OCI-M2 (cell line): ENCODE measurements around the gene LRP6.

Experiments used
- DNase-seq: peaks from one replicate; lab custom pipeline; 2025; ENCODE audit not compliant: unreplicated experiment; lab: John Stamatoyannopoulos, UW

LRP6 gene

GRCh38 chr12:12083688-12084087 is 183.2 kb downstream of the LRP6 start:
- DNase-seq = no peak

DNA sequence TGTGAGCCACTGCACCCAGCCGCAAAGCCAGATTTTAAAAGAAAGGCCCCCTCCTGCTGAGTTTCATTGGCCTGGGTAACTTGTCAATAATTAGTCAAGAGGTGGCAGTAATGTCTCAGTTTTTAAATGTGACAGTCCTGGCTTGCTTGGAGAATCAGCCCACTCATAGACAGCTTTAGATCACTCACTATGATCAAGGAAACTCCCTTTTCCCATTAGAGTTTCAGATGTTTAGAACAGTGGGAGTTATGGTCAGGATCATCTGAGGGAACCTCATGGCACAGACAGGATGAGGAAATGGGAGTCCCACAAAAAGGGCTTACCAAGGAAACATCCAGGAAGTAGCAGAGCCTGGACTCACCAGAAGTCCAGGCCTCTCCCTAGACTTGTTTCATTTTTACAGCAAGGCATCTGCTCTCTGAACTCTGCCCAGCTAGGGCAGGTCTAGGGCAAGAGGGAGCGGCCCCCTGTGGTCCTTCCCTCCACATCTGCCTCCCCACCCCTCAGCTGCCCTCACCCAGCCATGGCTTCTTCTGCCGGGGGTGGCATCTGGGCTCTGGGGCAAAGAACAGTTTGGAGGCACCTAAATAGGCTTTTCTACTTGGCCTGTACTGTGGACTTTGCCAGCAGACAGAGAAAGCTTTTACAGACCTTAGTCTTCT is 184.9 kb downstream of the LRP6 start:
- DNase-seq = no peak

GRCh38 chr12:12079291-12079690 is 187.6 kb downstream of the LRP6 start:
- no peak for DNase-seq

DNA sequence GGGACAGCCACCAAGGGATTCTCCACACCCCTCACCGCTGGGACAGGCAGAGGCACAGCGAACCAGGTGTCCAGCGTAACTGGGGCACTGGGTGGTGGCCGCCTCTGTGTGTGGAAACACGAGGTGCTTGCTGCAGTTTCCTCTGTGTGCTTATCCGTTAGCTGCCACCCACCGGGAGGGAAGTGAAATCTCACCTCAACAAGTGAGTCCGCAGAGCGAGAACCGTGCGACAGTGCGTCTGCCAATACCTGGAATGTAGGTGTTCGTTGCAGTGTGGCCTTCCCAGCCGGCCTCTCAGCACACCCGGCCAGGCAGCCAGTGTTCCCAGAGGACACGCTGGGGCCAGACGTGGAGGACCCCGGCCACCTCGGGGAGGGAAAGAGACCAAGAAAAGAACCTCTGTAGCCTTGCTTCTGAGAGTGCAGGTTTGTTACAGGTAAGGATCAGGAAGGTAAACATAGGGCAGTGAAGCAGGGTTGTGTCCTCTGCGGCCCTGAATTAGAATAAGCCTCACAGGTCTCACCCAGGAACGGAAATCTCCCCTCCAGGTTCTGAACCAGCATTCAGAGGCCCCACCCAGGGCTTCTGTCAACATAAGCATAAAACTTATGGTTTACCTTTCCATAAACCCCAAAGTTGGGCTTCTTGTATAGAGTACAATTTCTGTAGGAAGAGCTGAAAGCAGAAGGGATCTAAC is 194.6 kb downstream of the LRP6 start:
- no peak for DNase-seq

DNA sequence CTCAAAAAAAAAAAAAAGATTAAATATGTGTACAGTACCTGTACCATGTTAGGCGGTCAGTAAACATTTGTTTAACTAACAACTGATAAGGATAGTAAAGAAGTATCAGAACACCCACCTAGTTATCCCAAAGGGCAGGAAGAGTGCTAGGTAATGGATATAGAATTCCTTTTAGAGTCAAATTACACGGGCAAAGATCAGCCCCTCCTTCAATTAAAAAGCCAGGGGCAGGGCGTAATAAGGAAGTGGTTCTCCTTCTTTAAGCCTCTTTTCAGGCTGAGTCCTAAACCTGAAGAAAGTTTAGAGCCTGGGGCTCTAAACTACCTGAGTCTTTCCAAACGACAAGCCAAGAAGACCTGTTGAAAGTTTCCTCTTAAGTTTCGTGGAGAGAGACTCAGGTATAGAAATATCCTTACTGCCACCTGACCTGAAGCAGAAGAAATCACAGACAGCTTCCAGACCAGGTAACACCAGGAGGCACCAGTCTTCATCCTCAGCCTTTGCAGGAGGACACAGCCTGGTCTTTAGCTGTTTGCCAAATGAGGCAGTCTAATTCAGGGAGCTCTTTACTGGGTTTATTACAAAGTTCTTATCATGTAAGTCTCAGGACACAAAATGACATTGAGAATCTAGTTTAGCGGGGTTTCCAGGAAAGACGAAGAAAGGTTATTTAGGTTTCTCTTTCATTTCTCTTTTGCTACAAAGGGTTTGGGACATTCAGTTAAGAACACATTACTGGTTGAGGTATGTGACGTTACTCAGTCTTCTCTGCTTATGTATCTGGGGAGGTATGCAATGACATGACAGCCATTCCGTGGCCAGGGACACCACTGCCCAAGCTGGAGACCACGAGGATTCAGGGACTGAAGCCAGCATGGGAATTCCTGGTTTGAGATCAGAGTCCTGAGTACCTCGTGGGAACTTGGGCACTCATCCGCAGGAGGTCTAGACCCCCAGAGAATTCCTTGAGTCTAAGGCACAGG is 195.9 kb downstream of the LRP6 start, which contains the start of gene BCL2L14:
TSS of gene BCL2L14 (plus strand) at position 266 of the 983 bp plus-strand sequence. CDS start 8,367 bp downstream, outside the sequence.
- no peak for DNase-seq

GRCh38 chr12:12069821-12070548 is 196.9 kb downstream of the LRP6 start:
- DNase-seq = no peak

DNA sequence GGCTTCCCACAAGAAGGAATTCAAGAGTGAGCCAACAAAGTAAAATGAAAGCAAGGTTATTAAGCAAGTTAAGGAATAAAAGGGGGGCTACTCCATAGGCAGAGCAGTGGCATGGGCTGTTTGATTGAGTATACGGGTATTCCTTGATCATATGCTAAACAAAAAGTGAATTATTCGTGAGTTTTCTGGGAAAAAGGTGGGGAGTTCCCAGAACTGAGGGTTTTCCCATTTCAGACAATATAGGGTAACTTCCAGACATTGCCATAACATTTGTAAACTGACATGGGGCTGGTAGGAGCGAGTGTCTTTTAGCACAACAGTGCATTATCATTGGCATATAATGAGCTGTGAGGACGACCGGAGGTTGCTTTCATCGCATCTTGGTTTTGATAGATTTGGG is 198.1 kb downstream of the LRP6 start:
- DNase-seq = no peak
